OCI-LY7 (cell line): ENCODE measurements around the gene ZC2HC1C.

ENCODE experiments used
- CTCF ChIP-seq: fragments of 200-600 bp; sonication (generic); conservative IDR thresholded peaks from 2 replicates; pipeline ENCODE4 v1.5.1; 2014; ENCODE audit warnings: mild to moderate bottlenecking, antibody characterized with exemption, low read length, moderate library complexity, mixed read lengths
- EZH2phosphoT487 ChIP-seq: fragments of 200-600 bp; sonication (generic); IDR thresholded peaks from 2 replicates; pipeline ENCODE4 v1.6.1; 2018; ENCODE audit warnings: low read depth, borderline replicate concordance, mild to moderate bottlenecking, mixed run types, antibody characterized with exemption, low read length, moderate library complexity, mixed read lengths

- TF ChIP-seq CTCF (no peak), EZH2phosphoT487 (no peak)
Measured at GRCh38 chr14:75047506-75047905, 21.9 kb upstream of the ZC2HC1C start.
